Peyer's patch (tissue), 4 donors: ENCODE data around the gene OTUB1. TPM values are rescaled to one million over a fixed set of nuclear protein-coding genes. Genes with fewer than 3 reads are reported as not detected.

Experiments
- DNase-seq, 3 donors: peaks; one replicate each; pipeline ENCODE4 v3.0.0-alpha.2; 2017 to 2019
- H3K27ac ChIP-seq, 4 donors: fragments of 200-600 bp; sonication (generic); one replicate each; pipeline ENCODE4 v1.5.1; 2016 to 2019
- H3K27me3 ChIP-seq, 2 donors: fragments of 200-600 bp; sonication (generic); one replicate each; pipeline ENCODE4 v1.5.1; 2019
- H3K36me3 ChIP-seq, 3 donors: fragments of 200-600 bp; sonication (generic); one replicate each; pipeline ENCODE4 v1.5.1; 2016 to 2019
- H3K4me1 ChIP-seq, 4 donors: fragments of 200-600 bp; sonication (generic); one replicate each; pipeline ENCODE4 v1.5.1; 2016 to 2019
- H3K4me3 ChIP-seq, 4 donors: fragments of 200-600 bp; sonication (generic); 1 replicate in 3 of 4; 2 replicates in 1 of 4; pipeline ENCODE4 v1.5.1; 2016 to 2019; ENCODE audit warnings: mild to moderate bottlenecking in 1 of 4
- H3K9me3 ChIP-seq, 4 donors: fragments of 200-600 bp; sonication (generic); one replicate each; pipeline ENCODE4 v1.5.1; 2016 to 2019; ENCODE audit warnings: mild to moderate bottlenecking in 1 of 4
- CTCF ChIP-seq, 6 experiments: fragments of 450-650 bp in 4 of 6; fragments of 200-600 bp in 2 of 6; sonication (generic) in 1 of 6; IDR thresholded peaks; one replicate each; pipeline ENCODE4 v1.5.1; 2017 to 2019; ENCODE audit warnings: antibody characterized with exemption in 6 of 6, mild to moderate bottlenecking in 3 of 6, moderate library complexity in 1 of 6
- POLR2A ChIP-seq, 2 donors: fragments of 450-650 bp; IDR thresholded peaks; one replicate each; pipeline ENCODE4 v1.5.1; 2017; ENCODE audit warnings: antibody characterized with exemption in 2 of 2, mild to moderate bottlenecking in 2 of 2, moderate library complexity in 2 of 2
- total RNA-seq, 4 donors: library from RNA; depleted of rRNA; stranded (reverse); fragments of >200 nt; gene quantifications; one replicate each; pipeline ENCODE4 v1.1.0, GENCODE V29; 2016

Gene OTUB1
- total RNA-seq, 4 donors from 2014 or later = 79.2 to 110 (median 95.4) TPM

- H3K36me3 ChIP-seq = peaks cover 0 to 35% (median 0%) of the 10 kb centered on the region in 3 donors
- peak; percentile 59 to 81 (median 78) for DNase-seq
- H3K4me1 ChIP-seq = peaks cover 0 to 33% (median 21%) of the 10 kb centered on the region in 4 donors
- H3K9me3 ChIP-seq = no peaks in the 10 kb centered on the region
- peak overlapping the region; percentile 16 to 50 (median 46) for H3K4me3 ChIP-seq
- peak overlapping the region in 1 of 4 donors; percentile 7 for H3K27ac ChIP-seq
- peak; percentile 73 to 91 (median 86) for TF ChIP-seq CTCF (IDR thresholded peaks at IDR 0.05)
- no peak for TF ChIP-seq POLR2A (IDR thresholded peaks at IDR 0.05)
- no peaks in the 10 kb centered on the region for H3K27me3 ChIP-seq
These were observed 13.9 kb downstream of the OTUB1 start for GRCh38 chr11:64000026-64000739.

GRCh38 chr11:64000740-64001483 is 14.7 kb downstream of the OTUB1 start:
- TF ChIP-seq POLR2A (IDR thresholded peaks at IDR 0.05) = no peak
- no peak for TF ChIP-seq CTCF (IDR thresholded peaks at IDR 0.05)
- no peak overlapping the region for H3K27ac ChIP-seq
- H3K36me3 ChIP-seq = peaks cover 0 to 28% (median 0%) of the 10 kb centered on the region in 3 donors
- no peaks in the 10 kb centered on the region for H3K27me3 ChIP-seq
- H3K4me1 ChIP-seq = peaks cover 0 to 33% (median 21%) of the 10 kb centered on the region in 4 donors
- no peak for DNase-seq
- H3K4me3 ChIP-seq = peak overlapping the region; percentile 16 to 50 (median 46)
- no peaks in the 10 kb centered on the region for H3K9me3 ChIP-seq

GRCh38 chr11:64001484-64002420 is 15.5 kb downstream of the OTUB1 start:
- Histone ChIP-seq H3K36me3 (peaks cover 0 to 19% (median 0%) of the 10 kb centered on the region in 3 donors), H3K4me3 (no peak overlapping the region), H3K27me3 (no peaks in the 10 kb centered on the region), H3K4me1 (peaks cover 0 to 36% (median 21%) of the 10 kb centered on the region in 4 donors), H3K9me3 (no peaks in the 10 kb centered on the region), H3K27ac (no peak overlapping the region)
- no peak for DNase-seq
- TF ChIP-seq CTCF (IDR thresholded peaks at IDR 0.05) (no peak), POLR2A (IDR thresholded peaks at IDR 0.05) (no peak)

DNA sequence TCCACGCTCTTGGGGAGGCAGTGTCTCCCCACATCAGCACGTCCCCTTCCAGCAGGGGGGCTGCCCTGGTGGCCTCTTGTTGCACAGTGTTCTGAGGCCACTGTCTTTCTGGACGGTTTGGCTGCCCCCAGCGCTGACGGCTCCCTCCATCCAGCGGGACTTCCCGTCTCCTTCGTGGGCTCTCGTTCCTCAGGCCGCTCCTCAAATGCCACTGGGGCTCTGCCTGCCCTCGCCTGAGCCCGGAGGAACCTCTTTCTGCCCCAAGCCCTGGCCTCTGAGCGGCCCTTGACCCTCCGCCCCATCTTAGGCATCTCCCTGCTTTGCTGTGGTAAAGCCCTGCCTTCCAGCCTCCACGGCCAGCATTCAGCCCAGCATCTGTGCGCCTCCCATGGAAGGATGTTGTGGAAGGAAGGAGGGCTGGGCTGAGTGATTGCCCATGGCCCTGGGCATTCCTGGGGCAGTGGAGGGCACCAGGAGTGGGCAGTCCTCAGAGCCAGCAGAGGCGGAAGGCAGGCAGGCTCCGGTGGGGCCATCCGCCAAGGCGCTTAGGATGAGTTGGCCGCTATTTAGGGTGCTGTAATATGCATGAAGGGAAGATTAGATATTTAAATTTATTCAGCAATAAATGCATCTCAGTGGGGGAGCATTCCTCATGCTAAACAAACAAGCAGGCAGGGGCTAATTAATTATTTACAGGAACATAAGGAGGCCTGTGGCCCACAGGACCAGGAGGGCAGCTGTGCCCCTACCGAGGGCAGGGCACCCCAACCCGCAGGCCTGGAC is 17.8 kb downstream of the OTUB1 start:
- no peaks in the 10 kb centered on the region for H3K36me3 ChIP-seq
- no peak overlapping the region for H3K27ac ChIP-seq
- no peak overlapping the region for H3K4me3 ChIP-seq
- no peaks in the 10 kb centered on the region for H3K9me3 ChIP-seq
- DNase-seq = no peak
- H3K4me1 ChIP-seq = peaks cover 0 to 46% (median 19%) of the 10 kb centered on the region in 4 donors
- TF ChIP-seq CTCF (IDR thresholded peaks at IDR 0.05) = no peak
- H3K27me3 ChIP-seq = no peaks in the 10 kb centered on the region
